ENCODE results near the gene TMCC3.

- TF ChIP-seq CTCF (IDR thresholded peaks at IDR 0.05) (no peak), POLR2AphosphoS5 (IDR thresholded peaks at IDR 0.05; ENCODE audit: insufficient read depth in 1 of 2, low read depth in 1 of 2) (no peak)
Observed at GRCh38 chr12:94589591-94590001, 60.8 kb downstream of the TMCC3 start.

Measured in vagina (tissue), 2 donors.